ENCODE data around the gene ACSM2B.
"Not testable (repeated sequence)": the region's sequence is repeated elsewhere in the genome, so short reads cannot be mapped to it uniquely, and the experiment has no call there.

The ACSM2B gene

DNA sequence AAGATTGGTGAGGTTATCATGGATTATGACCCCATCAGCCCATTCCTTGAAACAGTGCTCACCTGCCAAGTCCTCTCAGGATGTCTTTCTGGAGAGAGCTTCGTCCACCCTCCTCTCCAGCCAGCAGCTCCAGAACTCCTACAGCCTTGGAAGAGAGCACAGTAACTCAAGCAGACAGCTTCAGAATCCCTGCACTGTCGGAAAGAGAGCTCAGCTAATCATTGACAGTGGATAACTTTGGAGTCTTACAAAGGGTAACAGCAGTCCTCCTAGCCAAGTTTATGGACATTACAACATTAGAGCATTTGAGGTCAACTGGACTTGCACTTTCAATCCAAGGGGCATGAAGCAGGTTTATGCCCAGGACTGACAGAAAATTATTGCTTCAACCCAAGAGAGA, at the start of gene ACSM2B:
Gene ACSM2B (minus strand): TSS at position 223 of the 400 bp plus-strand sequence. CDS start 11,522 bp downstream, outside the sequence.
- not testable (repeated sequence) for DNase-seq (ENCODE audit: extremely low read depth in 1 of 2, low read depth in 1 of 2)

- no peak for DNase-seq (ENCODE audit: extremely low read depth in 1 of 2, low read depth in 1 of 2)
Observed at GRCh38 chr16:20624882-20625807, 49.0 kb upstream of the ACSM2B start.

GRCh38 chr16:20624205-20624604, 48.0 kb upstream of the ACSM2B start:
- no peak for DNase-seq (ENCODE audit: extremely low read depth in 1 of 2, low read depth in 1 of 2)

DNA sequence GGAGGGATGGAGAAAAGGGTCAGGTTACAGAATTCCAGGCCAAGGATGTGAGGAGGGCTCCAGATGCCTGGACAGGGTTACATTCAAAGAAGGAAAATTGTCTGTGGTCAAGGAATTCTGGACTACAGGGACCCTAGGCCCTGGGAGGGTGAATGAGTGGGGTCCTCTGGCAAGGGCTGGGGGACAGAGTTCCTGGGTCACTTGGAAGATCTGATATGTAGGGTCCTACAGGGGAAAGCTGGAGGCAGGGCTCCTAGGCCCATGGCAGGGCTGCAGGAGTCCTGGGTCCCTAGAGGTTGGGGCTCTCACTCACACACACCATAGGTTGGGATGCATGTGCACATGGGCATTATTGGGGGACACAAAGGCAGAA, 46.3 kb upstream of the ACSM2B start:
- DNase-seq (ENCODE audit: extremely low read depth in 1 of 2, low read depth in 1 of 2) = no peak

DNA sequence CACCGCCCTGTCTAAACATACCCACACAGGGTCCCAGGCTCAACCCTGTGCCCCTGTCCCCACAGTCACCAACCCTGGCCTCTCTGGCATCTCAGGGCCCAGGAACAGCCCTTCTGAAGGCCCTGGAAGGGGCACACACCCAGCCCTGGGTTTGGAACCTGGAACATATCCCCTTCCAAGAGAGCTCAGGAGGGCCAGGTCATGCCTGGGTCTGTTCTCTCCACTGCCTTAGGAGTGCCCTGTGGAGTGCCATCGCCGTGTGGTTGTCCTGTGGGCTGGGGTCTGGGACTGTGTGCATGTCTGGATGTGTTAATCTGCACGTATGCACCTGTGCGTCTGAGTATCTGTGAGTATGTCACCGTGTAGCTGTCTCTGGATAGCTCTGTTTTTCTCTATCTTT, 45.2 kb upstream of the ACSM2B start:
- DNase-seq (ENCODE audit: extremely low read depth in 1 of 2, low read depth in 1 of 2) = no peak

DNA sequence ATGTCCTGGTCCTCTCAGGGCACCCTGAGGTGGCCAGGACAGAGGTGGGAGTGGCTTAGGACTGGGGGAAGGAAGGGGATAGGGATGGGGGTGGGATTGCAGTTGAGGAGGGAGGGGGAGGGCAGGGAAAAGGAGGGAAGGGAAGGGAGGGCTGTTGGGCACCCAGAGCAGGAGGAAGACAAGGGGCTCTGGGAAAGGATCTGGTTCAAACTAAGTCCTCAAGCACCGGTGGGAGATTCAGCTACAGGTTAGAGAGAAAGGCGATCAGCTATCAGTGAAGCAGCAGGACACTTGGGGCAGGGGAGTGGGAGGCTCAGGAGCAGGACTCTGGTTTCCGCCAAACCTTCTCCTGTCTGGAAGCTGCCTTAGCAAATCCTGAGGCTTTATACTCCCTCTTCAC, 44.6 kb upstream of the ACSM2B start:
- no peak for DNase-seq (ENCODE audit: extremely low read depth in 1 of 2, low read depth in 1 of 2)

DNA sequence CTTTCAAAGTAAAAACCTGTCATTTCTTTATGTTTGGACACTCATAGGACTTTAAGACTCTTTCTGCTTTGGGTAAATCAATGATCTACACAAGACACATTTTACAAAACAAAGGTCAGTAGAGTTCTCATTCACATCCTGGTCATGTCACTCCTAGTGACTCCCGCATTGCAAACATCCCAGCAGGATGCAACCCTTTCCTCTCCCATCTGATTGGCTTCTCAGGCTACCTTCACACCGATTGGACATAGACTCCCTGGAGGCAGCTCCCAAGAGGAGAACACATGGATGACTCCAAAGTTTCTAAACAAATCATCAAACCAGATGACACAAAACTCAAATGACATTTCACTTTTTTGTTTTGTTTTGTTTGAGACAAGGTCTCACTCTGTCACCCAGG, 43.8 kb upstream of the ACSM2B start:
- DNase-seq (ENCODE audit: extremely low read depth in 1 of 2, low read depth in 1 of 2) = no peak

- no peak for DNase-seq (ENCODE audit: extremely low read depth in 1 of 2, low read depth in 1 of 2)
Observed at GRCh38 chr16:20617271-20617670, 41.1 kb upstream of the ACSM2B start.

DNA sequence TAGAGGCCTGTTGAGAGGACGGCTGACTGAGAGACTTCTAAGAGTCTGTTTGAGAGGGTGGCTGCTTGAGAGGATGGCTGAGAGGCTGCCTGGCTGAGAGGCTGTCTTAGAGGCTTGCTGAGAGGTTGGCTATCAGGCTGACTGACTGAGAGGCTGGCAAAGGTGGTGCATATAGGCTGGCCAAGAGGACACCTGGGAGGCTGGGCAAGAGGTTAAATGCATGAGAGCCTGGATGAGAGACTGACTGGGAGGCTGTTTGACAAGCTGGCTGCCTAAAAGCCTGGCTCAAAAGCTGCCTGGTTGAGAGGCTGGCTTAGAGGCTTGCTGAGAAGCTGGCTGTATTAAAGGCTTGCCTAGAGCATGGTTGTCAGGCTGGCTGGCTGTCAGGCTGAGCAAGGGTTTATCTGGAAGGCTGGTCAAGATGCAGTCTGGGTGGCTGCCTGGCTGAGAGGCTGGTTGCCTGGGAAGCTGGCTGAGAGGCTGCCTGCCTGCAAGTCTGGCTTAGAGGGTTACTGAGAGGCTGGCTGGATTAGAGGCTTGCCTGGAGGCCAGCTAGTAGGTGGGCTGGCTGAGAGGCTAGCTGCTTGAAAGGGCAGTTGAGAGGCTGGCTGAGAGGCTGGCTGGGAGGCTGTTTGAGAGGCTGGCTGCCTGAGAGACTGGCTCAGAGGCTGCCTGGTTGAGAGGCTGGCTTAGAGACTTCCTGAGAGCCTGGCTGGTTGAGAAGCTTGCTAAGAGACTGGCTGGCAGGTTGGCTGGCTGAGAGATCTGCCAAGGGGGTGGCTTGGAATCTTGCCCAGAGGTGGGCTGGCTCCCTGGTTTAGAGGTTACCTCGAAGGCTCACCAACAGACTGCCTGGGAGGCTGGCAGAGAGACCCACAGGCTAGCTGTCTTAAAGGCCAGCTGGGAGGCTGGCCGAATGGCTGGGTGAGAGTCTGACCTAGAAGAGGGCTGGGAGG, 38.3 kb upstream of the ACSM2B start:
- no peak for DNase-seq (ENCODE audit: extremely low read depth in 1 of 2, low read depth in 1 of 2)

DNA sequence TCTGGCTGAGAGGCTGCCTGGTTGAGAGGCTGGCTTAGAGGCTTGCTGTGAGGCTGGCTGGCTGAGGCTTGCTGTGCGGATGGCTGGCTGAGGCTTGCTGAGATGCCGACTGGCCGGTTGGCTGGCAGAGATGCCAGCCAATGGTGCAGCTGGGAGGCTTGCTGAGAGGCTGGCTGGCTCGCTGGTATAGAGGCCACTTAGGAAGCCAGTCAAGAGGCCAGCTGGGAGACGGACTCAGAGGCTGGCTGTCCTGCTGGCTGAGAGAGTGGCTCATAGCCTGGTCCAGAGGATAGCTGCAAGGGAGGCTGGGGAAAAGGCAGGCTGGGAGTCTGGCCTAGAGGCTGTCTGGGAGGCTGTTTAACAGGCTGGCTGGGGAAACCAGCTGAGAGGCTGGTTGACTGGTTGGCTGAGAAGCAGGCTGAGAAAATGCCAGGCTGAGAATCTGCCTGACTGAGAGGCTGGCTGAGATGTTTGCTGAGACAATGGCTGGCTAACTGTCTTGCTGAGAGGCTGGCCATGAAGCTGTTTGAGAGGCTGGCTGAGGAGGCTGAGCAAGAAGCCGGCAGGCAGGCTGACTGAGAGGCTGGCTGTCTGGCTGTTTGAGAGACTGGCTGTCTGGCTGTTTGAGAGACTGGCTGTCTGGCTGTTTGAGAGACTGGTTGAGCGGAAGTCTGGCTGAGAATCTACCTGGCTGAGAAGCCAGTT, 37.5 kb upstream of the ACSM2B start:
- DNase-seq (ENCODE audit: extremely low read depth in 1 of 2, low read depth in 1 of 2) = no peak

GRCh38 chr16:20612551-20613480, 36.6 kb upstream of the ACSM2B start:
- DNase-seq (ENCODE audit: extremely low read depth in 1 of 2, low read depth in 1 of 2) = no peak

DNA sequence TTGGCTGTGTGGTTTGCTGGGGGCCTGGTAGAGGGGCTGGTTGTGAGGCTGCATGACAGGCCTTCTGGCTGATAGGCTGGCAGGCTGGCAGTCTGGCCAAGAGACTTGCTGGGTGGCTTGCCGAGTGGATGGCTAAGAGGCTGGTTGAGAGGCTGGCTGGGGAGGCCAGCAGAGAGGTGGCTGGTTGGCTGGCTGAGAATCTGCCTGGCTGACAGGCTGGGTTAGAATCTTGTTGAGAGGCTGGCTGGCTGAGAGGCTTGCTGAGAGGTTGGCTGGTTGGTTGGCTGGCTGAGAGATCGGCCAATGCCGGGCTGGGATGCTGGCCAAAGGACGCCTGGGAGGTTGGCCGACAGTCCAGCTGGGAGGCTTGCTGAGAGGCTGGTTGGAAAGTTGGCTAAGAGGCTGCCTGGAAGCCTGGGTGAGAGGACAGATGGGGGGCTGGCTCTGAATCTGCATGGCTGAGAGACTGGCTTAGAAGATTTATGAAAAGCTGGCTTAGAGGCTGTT, 35.9 kb upstream of the ACSM2B start:
- DNase-seq (ENCODE audit: extremely low read depth in 1 of 2, low read depth in 1 of 2) = no peak

GRCh38 chr16:20611350-20611902, 35.3 kb upstream of the ACSM2B start:
- DNase-seq (ENCODE audit: extremely low read depth in 1 of 2, low read depth in 1 of 2) = no peak

DNA sequence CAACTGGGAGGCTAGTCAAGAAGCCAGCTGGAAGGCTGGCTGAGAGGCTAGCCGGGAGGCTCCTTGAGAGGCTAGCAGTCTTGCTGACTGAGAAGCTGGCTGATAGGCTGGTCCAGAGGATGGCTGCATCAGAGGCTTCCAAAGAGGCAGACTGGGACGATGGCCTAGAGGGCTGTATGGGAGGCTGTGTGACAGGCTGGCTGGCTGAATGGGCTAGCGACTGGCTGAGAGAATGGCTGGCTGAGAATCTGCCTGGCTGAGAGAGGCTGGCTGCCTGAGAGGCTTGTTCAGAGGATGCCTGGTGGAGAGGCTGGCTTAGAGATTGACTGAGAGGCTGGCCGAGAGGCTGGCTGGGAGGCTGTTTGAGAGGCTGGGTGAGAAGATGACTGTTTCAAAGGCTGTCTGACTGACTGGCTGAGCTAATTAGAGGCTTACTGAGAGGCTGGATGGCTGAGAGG, 34.8 kb upstream of the ACSM2B start:
- DNase-seq (ENCODE audit: extremely low read depth in 1 of 2, low read depth in 1 of 2) = no peak

DNA sequence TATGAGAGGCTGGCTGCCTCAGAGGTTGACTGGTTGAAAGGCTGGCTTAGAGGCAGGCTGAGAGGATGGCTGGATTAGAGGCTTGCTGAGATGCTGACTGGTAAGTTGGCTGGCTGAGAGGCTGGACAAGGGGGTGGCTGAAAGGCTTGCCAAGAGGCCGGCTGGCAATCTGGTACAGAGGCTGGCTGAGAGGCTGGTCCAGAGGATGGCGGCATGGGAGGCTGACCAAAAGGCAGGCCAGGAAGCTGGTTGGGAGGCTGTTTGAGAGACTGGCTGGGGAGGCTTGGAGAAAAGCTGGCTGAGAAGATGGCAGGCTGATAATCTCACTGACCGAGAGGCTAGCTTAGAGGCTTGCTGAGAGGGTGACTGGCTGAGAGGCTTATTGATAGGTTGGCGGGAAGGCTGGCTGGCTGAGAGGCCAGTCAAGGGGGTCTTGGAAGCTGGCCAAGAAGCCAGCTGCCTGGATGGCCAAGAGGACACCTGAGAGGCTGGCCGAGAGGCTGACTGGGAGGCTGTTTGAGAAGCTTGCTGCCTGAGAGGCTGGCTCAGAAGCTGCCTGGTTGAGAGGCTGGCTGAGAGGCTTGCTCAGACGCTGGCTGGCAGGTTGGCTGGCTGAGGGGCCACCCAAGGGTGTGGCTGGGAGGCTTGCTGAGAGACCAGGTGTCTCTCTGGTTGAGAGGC, 34.2 kb upstream of the ACSM2B start:
- DNase-seq (ENCODE audit: extremely low read depth in 1 of 2, low read depth in 1 of 2) = no peak

DNA sequence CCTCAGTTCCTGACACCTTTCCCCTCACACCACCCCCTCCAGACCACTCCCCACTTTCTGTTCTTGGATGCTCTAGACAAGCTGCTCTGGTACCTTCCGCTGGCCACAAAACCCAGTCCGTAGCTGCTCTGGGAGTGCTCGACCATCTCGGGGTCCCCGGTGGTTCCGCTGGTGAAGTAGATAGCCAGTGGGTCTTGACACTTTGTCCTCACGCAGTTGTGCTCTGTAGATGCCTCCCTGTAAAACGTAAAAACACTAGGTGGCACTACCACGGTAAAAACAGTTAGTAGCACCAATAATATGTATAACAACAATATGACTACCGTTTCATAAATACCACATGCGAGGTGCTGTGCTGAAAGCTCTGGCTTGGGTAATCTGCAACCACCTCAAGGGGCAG, 26.0 kb upstream of the ACSM2B start:
- not testable (repeated sequence) for DNase-seq (ENCODE audit: extremely low read depth in 1 of 2, low read depth in 1 of 2)

DNA sequence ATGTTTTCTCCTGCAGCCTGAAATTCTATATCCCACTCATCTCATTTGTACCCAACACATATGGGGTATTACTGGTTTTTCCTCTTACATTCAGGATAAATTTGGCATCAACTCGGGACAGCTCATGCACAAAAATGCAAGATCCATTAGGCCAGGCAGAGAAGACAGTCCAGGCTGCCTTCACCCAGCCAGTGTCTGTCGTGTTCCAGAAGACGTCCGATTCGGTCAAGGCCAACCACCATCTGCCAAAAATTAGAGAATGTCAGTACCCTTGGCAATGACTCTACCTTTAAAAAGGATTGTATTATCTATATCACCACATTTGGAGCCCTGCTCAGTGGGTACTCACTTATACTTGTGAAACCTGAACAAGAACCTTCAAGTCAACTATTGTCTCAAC, 23.3 kb upstream of the ACSM2B start:
- not testable (repeated sequence) for DNase-seq (ENCODE audit: extremely low read depth in 1 of 2, low read depth in 1 of 2)

DNA sequence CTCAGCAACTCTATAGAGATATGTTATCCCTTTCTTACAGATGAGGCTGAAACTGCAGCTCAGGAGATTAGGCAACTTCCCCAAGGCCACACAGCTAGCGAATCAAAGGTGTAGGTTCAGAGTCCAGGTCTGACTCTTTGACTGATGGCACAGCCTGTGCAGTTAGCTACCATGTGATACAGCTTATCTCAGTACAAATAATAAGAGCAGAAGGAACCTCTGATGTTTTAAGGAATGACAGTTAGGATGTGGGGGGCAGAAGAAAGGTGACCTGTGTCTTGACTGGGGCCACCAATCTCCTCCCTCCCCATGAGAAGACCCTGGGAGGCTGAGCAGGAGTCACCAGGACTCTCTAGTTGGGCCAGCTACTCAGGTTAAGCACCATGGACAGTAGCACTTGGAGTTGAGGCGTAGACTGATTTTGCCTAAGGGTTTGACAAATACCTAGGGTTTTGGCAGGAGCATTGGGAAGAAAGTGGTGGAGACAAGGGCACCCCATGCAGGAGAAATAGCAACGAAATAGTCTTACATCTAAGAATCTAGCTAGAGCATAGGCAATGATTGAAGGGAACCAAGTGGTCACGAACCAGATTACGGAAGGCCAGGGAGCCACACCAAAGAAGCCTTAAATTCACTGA, 22.8 kb upstream of the ACSM2B start:
- DNase-seq (ENCODE audit: extremely low read depth in 1 of 2, low read depth in 1 of 2) = no peak
